Endothelial cell of umbilical vein (primary cell): ENCODE results near the gene FILIP1.

Experiments used
- CTCF ChIP-seq, 2 donors: IDR thresholded peaks; 1 replicate in 1 of 2; 2 replicates in 1 of 2; pipeline ENCODE4 v1.5.1; 2011; ENCODE audit warnings: low read length in 2 of 2, mild to moderate bottlenecking in 2 of 2, moderate library complexity in 2 of 2, control low read depth in 1 of 2, inconsistent platforms in 1 of 2, low read depth in 1 of 2; ENCODE audit not compliant: insufficient read depth in 1 of 2; ENCODE audit errors: extremely low read depth in 1 of 2
- FOS ChIP-seq: IDR thresholded peaks from 2 replicates; pipeline ENCODE4 v1.6.1; 2011; ENCODE audit warnings: mild to moderate bottlenecking, low read length, moderate library complexity, borderline replicate concordance; ENCODE audit not compliant: insufficient read depth
- MAX ChIP-seq: IDR thresholded peaks from 2 replicates; pipeline ENCODE4 v1.6.1; 2011; ENCODE audit not compliant: insufficient read depth, insufficient read length
- POLR2A ChIP-seq: IDR thresholded peaks from 2 replicates; pipeline ENCODE4 v1.6.1; 2012; ENCODE audit warnings: low read depth, mild to moderate bottlenecking, control low read depth, low read length

GRCh38 chr6:75481394-75481793, 12.2 kb downstream of the FILIP1 start:
- TF ChIP-seq CTCF (IDR thresholded peaks at IDR 0.05; ENCODE audit: extremely low read depth in 1 of 2, insufficient read depth in 1 of 2, low read depth in 1 of 2, low read length in 2 of 2) (no peak), POLR2A (no peak), MAX (no peak), FOS (no peak)
